ENCODE data around the gene SH3BP1. TPM values are rescaled to one million over a fixed set of nuclear protein-coding genes. Genes with fewer than 3 reads are reported as not detected.

The SH3BP1 gene
- total RNA-seq, 1 donor from 2014 or later: 31.9 TPM

GRCh38 chr22:37657590-37658132 lies 18.2 kb downstream of the SH3BP1 start:
- H3K27ac Mint-ChIP-seq: peak overlapping the region; percentile 98
- H3K36me3 Mint-ChIP-seq: peaks cover 5% of the 10 kb centered on the region
- H3K4me1 Mint-ChIP-seq: peaks cover 41% of the 10 kb centered on the region
- TF ChIP-seq CTCF (IDR thresholded peaks at IDR 0.05; ENCODE audit: unreplicated experiment): no peak
- no peak for DNase-seq (ENCODE audit: low spot score in 2 of 2, unreplicated experiment in 2 of 2)
- H3K9me3 Mint-ChIP-seq: no peaks in the 10 kb centered on the region
- peak overlapping the region; percentile 81 for H3K4me3 Mint-ChIP-seq
- H3K27me3 Mint-ChIP-seq (ENCODE audit: low read depth): no peaks in the 10 kb centered on the region

GRCh38 chr22:37658133-37659065 lies 18.9 kb downstream of the SH3BP1 start, which contains the start of gene PDXP:
Gene PDXP (plus strand): TSS chr22:37658723. CDS start chr22:37658783, 60 bp downstream.
- no peaks in the 10 kb centered on the region for H3K36me3 Mint-ChIP-seq
- no peak for TF ChIP-seq CTCF (IDR thresholded peaks at IDR 0.05; ENCODE audit: unreplicated experiment)
- H3K27ac Mint-ChIP-seq: peak within 1 kb of the TSS; percentile 98
- peak within 1 kb of the TSS; percentile 81 for H3K4me3 Mint-ChIP-seq
- H3K4me1 Mint-ChIP-seq: peaks cover 41% of the 10 kb centered on the region
- H3K27me3 Mint-ChIP-seq (ENCODE audit: low read depth): no peaks in the 10 kb centered on the region
- peak; percentile 97 to 99 for DNase-seq (ENCODE audit: low spot score in 2 of 2, unreplicated experiment in 2 of 2)
- no peaks in the 10 kb centered on the region for H3K9me3 Mint-ChIP-seq

- Mint-ChIP-seq H3K27ac (peak overlapping the region; percentile 53), H3K9me3 (no peaks in the 10 kb centered on the region), H3K4me3 (peak overlapping the region; percentile 71), H3K36me3 (no peaks in the 10 kb centered on the region), H3K4me1 (peaks cover 41% of the 10 kb centered on the region), H3K27me3 (ENCODE audit: low read depth) (no peaks in the 10 kb centered on the region)
- DNase-seq (ENCODE audit: low spot score in 2 of 2, unreplicated experiment in 2 of 2): no peak
- TF ChIP-seq CTCF (IDR thresholded peaks at IDR 0.05; ENCODE audit: unreplicated experiment): no peak
Observed at GRCh38 chr22:37659066-37659896, 19.8 kb downstream of the SH3BP1 start.

- Mint-ChIP-seq H3K4me3 (peak overlapping the region; percentile 71), H3K4me1 (peaks cover 41% of the 10 kb centered on the region), H3K36me3 (no peaks in the 10 kb centered on the region), H3K27me3 (ENCODE audit: low read depth) (no peaks in the 10 kb centered on the region), H3K27ac (peak overlapping the region; percentile 94), H3K9me3 (no peaks in the 10 kb centered on the region)
- no peak for DNase-seq (ENCODE audit: low spot score in 2 of 2, unreplicated experiment in 2 of 2)
- no peak for TF ChIP-seq CTCF (IDR thresholded peaks at IDR 0.05; ENCODE audit: unreplicated experiment)
Observed at GRCh38 chr22:37659897-37660708, 20.6 kb downstream of the SH3BP1 start.

GRCh38 chr22:37660709-37661045 lies 21.2 kb downstream of the SH3BP1 start:
- Mint-ChIP-seq H3K36me3 (no peaks in the 10 kb centered on the region), H3K4me3 (peak overlapping the region; percentile 71), H3K27me3 (ENCODE audit: low read depth) (no peaks in the 10 kb centered on the region), H3K27ac (peak overlapping the region; percentile 94), H3K9me3 (no peaks in the 10 kb centered on the region), H3K4me1 (peaks cover 41% of the 10 kb centered on the region)
- no peak for TF ChIP-seq CTCF (IDR thresholded peaks at IDR 0.05; ENCODE audit: unreplicated experiment)
- DNase-seq (ENCODE audit: low spot score in 2 of 2, unreplicated experiment in 2 of 2): no peak
